Activated B cell treated with CpG ODN at 0.5 μM for 24 hours (primary cell): Measurements from ENCODE around the gene AGFG2. TPM values are rescaled to one million over a fixed set of nuclear protein-coding genes. Genes with fewer than 3 reads are reported as not detected.

ENCODE experiments used
- ATAC-seq: fragments of 200-7000 bp; cut with Tn5 transposase; one replicate; pipeline ENCODE4 v1.10.0; 2021; ENCODE audit warnings: low read depth, mild to moderate bottlenecking, moderate library complexity
- CTCF ChIA-PET: fragments of 350-600 bp; sonication (Branson Sonifier 250); formaldehyde crosslinking; loops from one replicate; lab custom pipeline; 2021; ENCODE audit warnings: antibody characterized with exemption; lab: Charles Lee
- POLR2A ChIA-PET: fragments of 350-600 bp; sonication (Branson Sonifier 250); formaldehyde crosslinking; loops from one replicate; lab custom pipeline; 2021; ENCODE audit warnings: antibody characterized with exemption; lab: Charles Lee
- DNase-seq: peaks from one replicate; pipeline ENCODE4 v3.0.0; 2022
- H3K27ac Mint-ChIP-seq: one replicate; pipeline ENCODE4 v1.8.0; 2020; ENCODE audit warnings: mixed read lengths
- H3K27me3 Mint-ChIP-seq: one replicate; pipeline ENCODE4 v1.8.0; 2021; ENCODE audit warnings: mixed read lengths
- H3K36me3 Mint-ChIP-seq: one replicate; pipeline ENCODE4 v1.8.0; 2021; ENCODE audit warnings: low read depth, mixed read lengths
- H3K4me1 Mint-ChIP-seq: one replicate; pipeline ENCODE4 v1.8.0; 2021; ENCODE audit warnings: mixed read lengths
- H3K4me3 Mint-ChIP-seq: one replicate; pipeline ENCODE4 v1.8.0; 2020; ENCODE audit warnings: mild to moderate bottlenecking, mixed read lengths
- H3K9me3 Mint-ChIP-seq: one replicate; pipeline ENCODE4 v1.8.0; 2020; ENCODE audit warnings: mixed read lengths
- intact Hi-C: fragments of 100-400 bp; cut with micrococcal nuclease; formaldehyde crosslinking; loops from one replicate; pipeline ENCODE4 v1.15.1; 2024
- total RNA-seq: library from RNA; stranded (reverse); gene quantifications from 2 replicates; pipeline ENCODE4 v1.2.3, GENCODE V29; 2022
- TF ChIP-seq, protein P1 (sequence below): fragments of 200-600 bp; IDR thresholded peaks from one replicate; pipeline ENCODE4 v1.8.0; 2022; ENCODE audit warnings: antibody characterized with exemption, mild to moderate bottlenecking

AGFG2 gene
- total RNA-seq, 1 donor from 2014 or later, result 9.5 TPM

DNA sequence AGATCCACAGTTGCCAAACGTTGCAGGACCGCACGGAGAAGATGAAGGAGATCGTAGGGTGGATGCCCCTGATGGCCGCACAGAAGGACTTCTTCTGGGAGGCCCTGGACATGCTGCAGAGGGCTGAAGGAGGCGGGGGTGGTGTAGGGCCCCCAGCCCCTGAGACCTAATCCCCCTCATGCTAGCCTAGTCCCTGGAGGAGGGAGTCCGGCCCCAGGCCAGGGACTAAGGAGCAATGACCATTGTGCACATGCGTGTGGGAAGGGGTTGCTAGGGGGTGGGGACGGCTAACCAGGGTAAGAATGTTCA lies 61.7 kb downstream of the AGFG2 start:
- Mint-ChIP-seq H3K9me3 (no peaks in the 10 kb centered on the region), H3K4me1 (peaks cover 15% of the 10 kb centered on the region), H3K36me3 (no peaks in the 10 kb centered on the region), H3K27ac (no peak overlapping the region), H3K27me3 (no peaks in the 10 kb centered on the region), H3K4me3 (no peak overlapping the region)
- TF ChIP-seq, protein P1, sequence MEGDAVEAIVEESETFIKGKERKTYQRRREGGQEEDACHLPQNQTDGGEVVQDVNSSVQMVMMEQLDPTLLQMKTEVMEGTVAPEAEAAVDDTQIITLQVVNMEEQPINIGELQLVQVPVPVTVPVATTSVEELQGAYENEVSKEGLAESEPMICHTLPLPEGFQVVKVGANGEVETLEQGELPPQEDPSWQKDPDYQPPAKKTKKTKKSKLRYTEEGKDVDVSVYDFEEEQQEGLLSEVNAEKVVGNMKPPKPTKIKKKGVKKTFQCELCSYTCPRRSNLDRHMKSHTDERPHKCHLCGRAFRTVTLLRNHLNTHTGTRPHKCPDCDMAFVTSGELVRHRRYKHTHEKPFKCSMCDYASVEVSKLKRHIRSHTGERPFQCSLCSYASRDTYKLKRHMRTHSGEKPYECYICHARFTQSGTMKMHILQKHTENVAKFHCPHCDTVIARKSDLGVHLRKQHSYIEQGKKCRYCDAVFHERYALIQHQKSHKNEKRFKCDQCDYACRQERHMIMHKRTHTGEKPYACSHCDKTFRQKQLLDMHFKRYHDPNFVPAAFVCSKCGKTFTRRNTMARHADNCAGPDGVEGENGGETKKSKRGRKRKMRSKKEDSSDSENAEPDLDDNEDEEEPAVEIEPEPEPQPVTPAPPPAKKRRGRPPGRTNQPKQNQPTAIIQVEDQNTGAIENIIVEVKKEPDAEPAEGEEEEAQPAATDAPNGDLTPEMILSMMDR, result no peak
- no peak for DNase-seq
- ChIA-PET CTCF (no interaction called here), POLR2A (no interaction called here)
- no peak for ATAC-seq
- intact Hi-C loops, result no loop called here

DNA sequence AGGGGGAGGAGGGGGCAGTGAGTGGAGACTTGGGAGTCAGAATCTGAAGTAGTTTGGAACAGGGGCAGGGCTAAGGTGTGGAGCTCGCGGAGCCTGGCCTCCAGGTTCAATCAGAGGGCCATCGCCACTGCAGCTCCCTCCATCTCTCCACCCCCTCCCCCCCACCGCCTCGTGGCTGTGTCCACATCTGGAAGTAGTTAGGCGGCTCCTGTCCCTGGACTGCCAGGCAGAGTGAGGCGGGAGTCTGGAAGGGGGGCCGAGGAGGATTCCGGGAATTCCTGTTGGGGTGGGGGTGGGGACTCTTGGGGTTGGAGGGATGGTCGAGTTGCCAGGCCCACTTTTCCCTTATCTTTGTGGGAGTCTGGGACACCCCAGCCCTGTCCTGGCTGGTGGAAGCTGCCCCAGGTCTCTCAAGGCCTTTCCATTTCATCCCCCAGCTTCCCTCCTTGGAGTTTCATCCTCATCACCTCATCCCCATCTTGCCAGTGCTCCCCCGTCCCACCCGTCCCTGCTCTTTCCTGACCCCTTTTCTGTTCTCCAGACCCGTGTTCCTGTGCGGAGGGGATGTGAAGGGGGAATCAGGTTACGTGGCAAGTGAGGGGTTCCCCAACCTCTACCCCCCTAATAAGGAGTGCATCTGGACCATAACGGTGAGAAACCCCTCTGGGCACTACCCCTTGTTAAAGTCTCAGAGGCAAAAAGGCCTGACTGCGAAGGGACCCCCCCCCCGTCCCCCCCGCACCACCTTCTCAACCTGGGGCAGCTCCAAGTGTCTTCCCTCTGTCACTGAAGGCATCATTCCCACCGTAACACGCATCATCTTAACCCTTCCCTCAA lies 64.1 kb downstream of the AGFG2 start:
- intact Hi-C loops, result no loop called here
- ChIA-PET CTCF (interaction anchor here (1.1 to 1.4 kb wide), 3 partner anchors 14 to 102 kb away, joined by 3 to 4 read pairs (median 4); partner anchors contain the start of gene FBXO24), POLR2A (interaction anchor here (0.6 to 1.6 kb wide), 8 partner anchors 9 to 287 kb away, joined by 3 to 13 read pairs (median 6); partner anchors contain the start of genes FBXO24, LRCH4, MOSPD3 and POP7)
- Mint-ChIP-seq H3K4me3 (peak overlapping the region; percentile 81), H3K9me3 (no peaks in the 10 kb centered on the region), H3K27ac (no peak overlapping the region), H3K4me1 (peaks cover 19% of the 10 kb centered on the region), H3K27me3 (no peaks in the 10 kb centered on the region), H3K36me3 (no peaks in the 10 kb centered on the region)
- TF ChIP-seq, protein P1, result no peak
- ATAC-seq, result no peak
- no peak for DNase-seq

DNA sequence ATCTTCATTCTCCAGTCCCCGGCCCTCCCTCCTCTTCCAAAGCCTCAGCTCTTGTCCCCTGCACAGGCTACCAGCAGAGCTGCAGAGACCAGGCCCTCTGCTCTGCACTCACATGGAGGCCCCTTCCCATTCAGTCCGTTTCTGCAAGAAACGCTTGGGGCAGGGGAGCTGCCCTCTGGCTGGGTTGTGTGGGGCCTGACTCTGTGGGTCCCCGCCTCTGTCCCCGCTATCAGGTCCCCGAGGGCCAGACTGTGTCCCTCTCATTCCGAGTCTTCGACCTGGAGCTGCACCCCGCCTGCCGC lies 64.7 kb downstream of the AGFG2 start:
- no peaks in the 10 kb centered on the region for H3K9me3 Mint-ChIP-seq
- intact Hi-C loops, result loop anchor here (1.0 to 2.0 kb wide), 8 partner anchors 17 to 249 kb away; partner anchors contain the start of genes FBXO24, GNB2, LRCH4 and SLC12A9
- no peaks in the 10 kb centered on the region for H3K36me3 Mint-ChIP-seq
- ATAC-seq (no peak), DNase-seq (no peak)
- no peaks in the 10 kb centered on the region for H3K27me3 Mint-ChIP-seq
- ChIA-PET CTCF (interaction anchor here (1.1 to 1.4 kb wide), 2 partner anchors 17 to 101 kb away, joined by 3 to 4 read pairs; partner anchors contain the start of gene FBXO24), POLR2A (interaction anchor here (0.6 to 1.6 kb wide), 6 partner anchors 9 to 286 kb away, joined by 3 to 13 read pairs (median 7); partner anchors contain the start of genes FBXO24, LRCH4, MOSPD3 and POP7)
- peak overlapping the region; percentile 30 for H3K27ac Mint-ChIP-seq
- TF ChIP-seq, protein P1, result no peak
- peak overlapping the region; percentile 81 for H3K4me3 Mint-ChIP-seq
- peaks cover 19% of the 10 kb centered on the region for H3K4me1 Mint-ChIP-seq

DNA sequence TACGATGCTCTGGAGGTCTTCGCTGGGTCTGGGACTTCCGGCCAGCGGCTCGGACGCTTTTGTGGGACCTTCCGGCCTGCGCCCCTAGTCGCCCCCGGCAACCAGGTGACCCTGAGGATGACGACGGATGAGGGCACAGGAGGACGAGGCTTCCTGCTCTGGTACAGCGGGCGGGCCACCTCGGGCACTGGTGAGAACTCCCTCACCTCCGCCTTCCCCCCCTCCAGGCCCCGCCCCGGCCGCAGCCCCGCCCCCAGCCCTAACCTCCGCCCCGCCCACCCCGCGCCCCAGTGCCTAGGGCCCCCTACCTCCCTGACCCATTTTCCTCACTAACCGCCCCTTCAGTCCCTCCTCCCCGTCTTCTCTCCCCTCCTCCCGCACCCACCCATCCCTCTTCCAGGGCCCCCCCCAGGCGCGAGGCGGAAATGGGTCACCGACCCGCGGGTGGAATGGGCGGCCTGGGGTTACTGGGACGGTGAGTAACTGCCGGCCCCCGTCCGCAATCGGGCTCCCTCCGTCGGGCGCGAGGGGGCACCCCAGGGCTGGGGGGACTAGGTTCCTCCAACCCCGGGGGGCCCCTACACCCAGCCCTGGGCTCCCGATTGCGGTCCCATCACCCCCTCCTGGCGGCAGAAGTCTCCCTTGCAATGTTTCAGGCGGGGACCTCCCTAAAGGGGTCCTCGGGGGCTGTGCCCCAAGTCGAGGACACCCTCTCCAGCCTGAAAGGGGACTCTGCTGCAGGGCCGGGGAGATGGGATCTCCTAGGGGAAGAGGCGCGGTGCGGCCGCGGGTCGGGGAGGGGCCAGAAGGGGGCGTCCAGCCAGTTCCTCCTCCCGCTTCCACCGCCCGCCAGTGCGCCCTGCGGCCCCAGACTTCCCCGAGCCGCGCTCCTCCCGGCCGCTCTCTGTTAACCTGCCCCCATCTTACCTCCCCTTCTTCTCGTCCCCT lies 65.3 kb downstream of the AGFG2 start:
- H3K27ac Mint-ChIP-seq, result peak overlapping the region; percentile 30
- intact Hi-C loops, result loop anchor here (1.0 to 2.0 kb wide), 8 partner anchors 18 to 248 kb away; partner anchors contain the start of genes FBXO24, GNB2, LRCH4 and SLC12A9
- ATAC-seq, result peak; percentile 78

More for the DNA sequence above, 65.3 kb downstream of the AGFG2 start:
- Mint-ChIP-seq H3K9me3 (no peaks in the 10 kb centered on the region), H3K36me3 (no peaks in the 10 kb centered on the region), H3K4me3 (peak overlapping the region; percentile 85), H3K27me3 (no peaks in the 10 kb centered on the region), H3K4me1 (peaks cover 19% of the 10 kb centered on the region)
- POLR2A ChIA-PET, result interaction anchor here (0.5 to 4.8 kb wide), 7 partner anchors 8 to 102 kb away, joined by 4 to 32 read pairs (median 7); partner anchors contain the start of genes FBXO24, LRCH4, MOSPD3 and POP7
- CTCF ChIA-PET, result interaction anchor here (0.7 to 1.4 kb wide), 5 partner anchors 18 to 101 kb away, joined by 3 to 4 read pairs (median 3); partner anchors contain the start of gene FBXO24
- DNase-seq, result peak; percentile 75
- TF ChIP-seq, protein P1, result no peak
